Naive thymus-derived CD4-positive, alpha-beta T cell (primary cell): ENCODE results near the gene AXIN1. TPM values are rescaled to one million over a fixed set of nuclear protein-coding genes. Genes with fewer than 3 reads are reported as not detected.
A peak's percentile ranks its signal among the peaks of the same experiment; 100 is the strongest.

ENCODE experiments used
- ATAC-seq: fragments of 150-1000 bp; cut with Tn5 transposase; 2 replicates; pipeline ENCODE4 v1.10.0; 2021; ENCODE audit warnings: mild to moderate bottlenecking, moderate library complexity
- CTCF ChIA-PET: fragments of 350-600 bp; sonication (Branson Sonifier 250); formaldehyde crosslinking; loops from one replicate; lab custom pipeline; 2021; ENCODE audit warnings: antibody characterized with exemption; lab: Charles Lee
- POLR2A ChIA-PET: fragments of 350-600 bp; sonication (Branson Sonifier 250); formaldehyde crosslinking; loops from one replicate; lab custom pipeline; 2021; ENCODE audit warnings: antibody characterized with exemption, inconsistent platforms; lab: Charles Lee
- DNase-seq, 9 donors: peaks; one replicate each; pipeline versions ENCODE4 v3.0.0 to v3.0.0-alpha.2; 2020 to 2022; ENCODE audit warnings: mixed read lengths in 1 of 9
- H3K27ac ChIP-seq: one replicate; pipeline ENCODE4 v1.7.0; 2013; ENCODE audit warnings: mild to moderate bottlenecking, low read depth, low read length, moderate library complexity
- H3K27me3 ChIP-seq, 2 donors: one replicate each; pipeline ENCODE4 v1.7.0; 2013; ENCODE audit warnings: low read length in 2 of 2, mild to moderate bottlenecking in 2 of 2, moderate library complexity in 2 of 2; ENCODE audit not compliant: control insufficient read depth in 2 of 2, insufficient read depth in 2 of 2
- H3K36me3 ChIP-seq, 3 experiments: 1 replicate in 2 of 3; 2 replicates in 1 of 3; pipeline ENCODE4 v1.7.0; 2013; ENCODE audit warnings: low read length in 3 of 3, mild to moderate bottlenecking in 3 of 3, moderate library complexity in 1 of 3; ENCODE audit not compliant: insufficient read depth in 3 of 3, control insufficient read depth in 2 of 3
- H3K4me1 ChIP-seq, 2 donors: one replicate each; pipeline ENCODE4 v1.7.0; 2013; ENCODE audit warnings: low read length in 2 of 2, mild to moderate bottlenecking in 2 of 2, moderate library complexity in 1 of 2; ENCODE audit not compliant: control insufficient read depth in 2 of 2, insufficient read depth in 2 of 2
- H3K4me3 ChIP-seq: 2 replicates; pipeline ENCODE4 v1.7.0; 2013; ENCODE audit warnings: mild to moderate bottlenecking, low read length
- H3K9me3 ChIP-seq, 3 experiments: 1 replicate in 2 of 3; 2 replicates in 1 of 3; pipeline ENCODE4 v1.7.0; 2013; ENCODE audit warnings: low read length in 3 of 3; ENCODE audit not compliant: control insufficient read depth in 2 of 3
- H3K27ac Mint-ChIP-seq, 9 donors: one replicate each; pipeline ENCODE4 v1.8.0; 2020 to 2022; ENCODE audit warnings: mixed read lengths in 9 of 9, mild to moderate bottlenecking in 8 of 9, moderate library complexity in 5 of 9, inconsistent platforms in 2 of 9
- H3K27me3 Mint-ChIP-seq, 5 donors: one replicate each; pipeline ENCODE4 v1.8.0; 2021 to 2022; ENCODE audit warnings: mixed read lengths in 5 of 5, mild to moderate bottlenecking in 1 of 5
- H3K36me3 Mint-ChIP-seq, 5 donors: one replicate each; pipeline ENCODE4 v1.8.0; 2020 to 2022; ENCODE audit warnings: mixed read lengths in 5 of 5, mild to moderate bottlenecking in 3 of 5, inconsistent platforms in 1 of 5
- H3K4me1 Mint-ChIP-seq, 7 donors: one replicate each; pipeline ENCODE4 v1.8.0; 2020 to 2022; ENCODE audit warnings: mixed read lengths in 7 of 7, mild to moderate bottlenecking in 3 of 7, inconsistent platforms in 1 of 7
- H3K4me3 Mint-ChIP-seq, 10 donors: one replicate each; pipeline ENCODE4 v1.8.0; 2020 to 2022; ENCODE audit warnings: mild to moderate bottlenecking in 10 of 10, mixed read lengths in 10 of 10, moderate library complexity in 6 of 10, inconsistent platforms in 2 of 10
- H3K9me3 Mint-ChIP-seq, 11 donors: one replicate each; pipeline ENCODE4 v1.8.0; 2020 to 2022; ENCODE audit warnings: mixed read lengths in 11 of 11, mild to moderate bottlenecking in 4 of 11, inconsistent platforms in 1 of 11, moderate library complexity in 1 of 11
- intact Hi-C, 2 donors: fragments of 100-400 bp; cut with micrococcal nuclease; formaldehyde crosslinking; loops; one replicate each; pipeline ENCODE4 v1.15.1; 2023
- polyA plus RNA-seq, 2 donors: library from polyadenylated mRNA; unstranded; fragments of 300-500 nt; fragmentation: Illumina TruSeq; gene quantifications; one replicate each; pipeline ENCODE4 v1.2.3, GENCODE V29; 2021
- total RNA-seq, 6 experiments: library from RNA in 5 of 6; stranded (reverse) in 5 of 6; gene quantifications; 1 replicate in 5 of 6; 2 replicates in 1 of 6; pipeline ENCODE4 v1.2.3 and lab custom pipeline; 2021 to 2026

AXIN1 gene
- total and polyA plus RNA-seq, 7 experiments from 2014 or later: 1.2 to 45.9 (median 36.2) TPM

GRCh38 chr16:287298-287811 lies 65.2 kb downstream of the AXIN1 start:
- H3K4me3 ChIP-seq: no peak overlapping the region
- no peaks in the 10 kb centered on the region for H3K27me3 ChIP-seq
- Mint-ChIP-seq H3K36me3 (peaks cover 0 to 22% (median 4%) of the 10 kb centered on the region in 5 donors), H3K27ac (no peak overlapping the region), H3K9me3 (no peaks in the 10 kb centered on the region), H3K27me3 (peaks cover 0 to 4% (median 0%) of the 10 kb centered on the region in 5 donors), H3K4me1 (no peaks in the 10 kb centered on the region), H3K4me3 (no peak overlapping the region)
- CTCF ChIA-PET: no interaction called here
- POLR2A ChIA-PET: no interaction called here
- H3K9me3 ChIP-seq: peaks cover 0 to 4% (median 0%) of the 10 kb centered on the region in 3 experiments
- no peaks in the 10 kb centered on the region for H3K4me1 ChIP-seq
- DNase-seq (no peak), ATAC-seq (no peak)
- no peak overlapping the region for H3K27ac ChIP-seq
- H3K36me3 ChIP-seq: peaks cover 0 to 61% (median 9%) of the 10 kb centered on the region in 3 experiments
- intact Hi-C loops: no loop called here

DNA sequence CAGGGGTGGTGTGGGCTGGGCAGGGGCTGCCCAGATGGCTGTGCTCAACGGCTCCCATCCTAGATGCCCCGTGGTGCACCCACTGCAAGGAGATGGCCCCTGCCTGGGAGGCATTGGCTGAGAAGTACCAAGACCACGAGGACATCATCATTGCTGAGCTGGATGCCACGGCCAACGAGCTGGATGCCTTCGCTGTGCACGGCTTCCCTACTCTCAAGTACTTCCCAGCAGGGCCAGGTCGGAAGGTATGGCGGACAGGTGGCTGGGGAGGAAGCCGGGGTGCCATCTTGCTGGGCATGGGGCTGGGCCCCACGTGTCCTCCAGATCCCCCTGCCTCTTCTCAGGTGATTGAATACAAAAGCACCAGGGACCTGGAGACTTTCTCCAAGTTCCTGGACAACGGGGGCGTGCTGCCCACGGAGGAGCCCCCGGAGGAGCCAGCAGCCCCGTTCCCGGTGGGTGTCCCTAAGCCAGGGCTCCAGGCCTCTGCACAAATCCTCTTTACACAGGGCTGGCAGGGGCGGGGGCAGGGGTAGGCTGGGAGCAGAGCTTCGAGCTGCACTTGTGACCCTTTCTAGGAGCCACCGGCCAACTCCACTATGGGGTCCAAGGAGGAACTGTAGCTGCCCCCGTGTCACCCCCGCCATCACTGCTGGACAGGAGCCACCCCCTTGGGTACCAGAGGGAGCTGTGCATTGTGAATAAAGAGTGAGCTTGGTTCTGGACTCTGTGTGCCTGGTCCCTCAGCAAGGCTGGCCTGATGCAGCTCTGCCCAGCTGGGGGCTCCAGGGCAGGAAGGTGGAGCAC lies 65.8 kb downstream of the AXIN1 start:
- H3K9me3 Mint-ChIP-seq: no peaks in the 10 kb centered on the region
- Histone ChIP-seq H3K4me3 (no peak overlapping the region), H3K27ac (no peak overlapping the region), H3K4me1 (no peaks in the 10 kb centered on the region), H3K36me3 (peaks cover 0 to 54% (median 5%) of the 10 kb centered on the region in 3 experiments), H3K27me3 (no peaks in the 10 kb centered on the region), H3K9me3 (peaks cover 0 to 4% (median 0%) of the 10 kb centered on the region in 3 experiments)
- H3K27me3 Mint-ChIP-seq: peaks cover 0 to 4% (median 0%) of the 10 kb centered on the region in 5 donors
- intact Hi-C loops: no loop called here
- ChIA-PET POLR2A (no interaction called here), CTCF (no interaction called here)
- ATAC-seq (no peak), DNase-seq (no peak)
- no peak overlapping the region for H3K27ac Mint-ChIP-seq
- H3K36me3 Mint-ChIP-seq: peaks cover 0 to 20% (median 4%) of the 10 kb centered on the region in 5 donors
- no peak overlapping the region for H3K4me3 Mint-ChIP-seq
- no peaks in the 10 kb centered on the region for H3K4me1 Mint-ChIP-seq

- peaks cover 0 to 12% (median 4%) of the 10 kb centered on the region in 5 donors for H3K36me3 Mint-ChIP-seq
- H3K4me1 ChIP-seq: no peaks in the 10 kb centered on the region
- peaks cover 0 to 7% (median 0%) of the 10 kb centered on the region in 5 donors for H3K27me3 Mint-ChIP-seq
- no peak for DNase-seq
- intact Hi-C loops: no loop called here
- no peak overlapping the region for H3K27ac ChIP-seq
- ATAC-seq: no peak
- peaks cover 0 to 4% (median 0%) of the 10 kb centered on the region in 3 experiments for H3K9me3 ChIP-seq
- no peak overlapping the region for H3K4me3 ChIP-seq
- H3K36me3 ChIP-seq: peaks cover 0 to 42% (median 0%) of the 10 kb centered on the region in 3 experiments
- no peak overlapping the region for H3K27ac Mint-ChIP-seq
- POLR2A ChIA-PET: no interaction called here
- H3K4me1 Mint-ChIP-seq: no peaks in the 10 kb centered on the region
- H3K9me3 Mint-ChIP-seq: no peaks in the 10 kb centered on the region
- CTCF ChIA-PET: no interaction called here
- no peak overlapping the region for H3K4me3 Mint-ChIP-seq
- H3K27me3 ChIP-seq: no peaks in the 10 kb centered on the region
Observed at GRCh38 chr16:285146-286055, 67.1 kb downstream of the AXIN1 start.

DNA sequence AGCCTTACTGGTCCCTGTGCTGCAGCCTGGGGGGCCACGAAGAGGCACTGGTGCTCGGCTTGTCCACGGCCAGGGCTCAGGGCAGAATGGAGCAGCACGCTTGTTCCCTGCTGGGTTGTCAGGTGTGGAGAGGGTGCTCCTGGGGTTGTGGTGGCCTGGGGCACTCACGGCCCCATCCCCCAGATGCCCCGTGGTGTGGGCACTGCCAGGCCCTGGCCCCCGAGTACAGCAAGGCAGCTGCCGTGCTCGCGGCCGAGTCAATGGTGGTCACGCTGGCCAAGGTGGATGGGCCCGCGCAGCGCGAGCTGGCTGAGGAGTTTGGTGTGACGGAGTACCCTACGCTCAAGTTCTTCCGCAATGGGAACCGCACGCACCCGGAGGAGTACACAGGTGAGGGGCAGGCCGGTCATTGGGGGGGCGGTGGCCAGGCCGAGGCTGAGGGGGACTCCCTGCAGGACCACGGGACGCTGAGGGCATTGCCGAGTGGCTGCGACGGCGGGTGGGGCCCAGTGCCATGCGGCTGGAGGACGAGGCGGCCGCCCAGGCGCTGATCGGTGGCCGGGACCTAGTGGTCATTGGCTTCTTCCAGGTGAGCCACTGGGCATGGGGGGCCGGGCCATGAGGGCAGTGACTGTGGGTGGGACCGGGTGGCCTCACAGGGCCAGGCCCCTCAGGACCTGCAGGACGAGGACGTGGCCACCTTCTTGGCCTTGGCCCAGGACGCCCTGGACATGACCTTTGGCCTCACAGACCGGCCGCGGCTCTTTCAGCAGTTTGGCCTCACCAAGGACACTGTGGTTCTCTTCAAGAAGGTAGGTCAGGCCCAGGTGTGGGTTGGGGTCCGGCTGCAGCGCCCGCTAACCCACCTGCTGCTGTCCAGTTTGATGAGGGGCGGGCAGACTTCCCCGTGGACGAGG lies 68.1 kb downstream of the AXIN1 start:
- H3K4me1 ChIP-seq: no peaks in the 10 kb centered on the region
- ChIA-PET POLR2A (no interaction called here), CTCF (no interaction called here)
- no peak overlapping the region for H3K4me3 ChIP-seq
- no peaks in the 10 kb centered on the region for H3K9me3 Mint-ChIP-seq
- no peak overlapping the region for H3K27ac ChIP-seq
- no peak for ATAC-seq
- no peaks in the 10 kb centered on the region for H3K4me1 Mint-ChIP-seq
- H3K27me3 Mint-ChIP-seq: peaks cover 0 to 8% (median 0%) of the 10 kb centered on the region in 5 donors
- no peak overlapping the region for H3K27ac Mint-ChIP-seq
- intact Hi-C loops: no loop called here
- peaks cover 0 to 4% (median 0%) of the 10 kb centered on the region in 3 experiments for H3K9me3 ChIP-seq
- DNase-seq: no peak
- H3K36me3 Mint-ChIP-seq: peaks cover 0 to 10% (median 4%) of the 10 kb centered on the region in 5 donors
- no peaks in the 10 kb centered on the region for H3K27me3 ChIP-seq
- H3K36me3 ChIP-seq: peaks cover 0 to 32% (median 0%) of the 10 kb centered on the region in 3 experiments
- no peak overlapping the region for H3K4me3 Mint-ChIP-seq

- intact Hi-C loops: no loop called here
- Mint-ChIP-seq H3K27me3 (peaks cover 0 to 18% (median 5%) of the 10 kb centered on the region in 5 donors), H3K4me1 (peaks cover 0 to 8% (median 8%) of the 10 kb centered on the region in 7 donors), H3K9me3 (no peaks in the 10 kb centered on the region), H3K4me3 (peak within 1 kb of the TSS in 1 of 10 donors; percentile 38), H3K27ac (no peak within 1 kb of the TSS), H3K36me3 (peaks cover 0 to 10% (median 4%) of the 10 kb centered on the region in 5 donors)
- H3K4me1 ChIP-seq: peaks cover 0 to 7% of the 10 kb centered on the region in 2 donors
- peaks cover 0 to 20% (median 0%) of the 10 kb centered on the region in 3 experiments for H3K36me3 ChIP-seq
- CTCF ChIA-PET: no interaction called here
- no peak within 1 kb of the TSS for H3K27ac ChIP-seq
- no peak within 1 kb of the TSS for H3K4me3 ChIP-seq
- POLR2A ChIA-PET: no interaction called here
- H3K9me3 ChIP-seq: peaks cover 0 to 4% (median 0%) of the 10 kb centered on the region in 3 experiments
- H3K27me3 ChIP-seq: no peaks in the 10 kb centered on the region
- DNase-seq (no peak), ATAC-seq (no peak)
Observed at GRCh38 chr16:283033-283805, 69.3 kb downstream of the AXIN1 start, which contains the start of gene PDIA2. TSS of gene PDIA2 (plus strand) at chr16:283164. CDS start at chr16:283170, 6 bp downstream.
